ENCODE results near the gene PDE2A.

- TF ChIP-seq, protein P1, sequence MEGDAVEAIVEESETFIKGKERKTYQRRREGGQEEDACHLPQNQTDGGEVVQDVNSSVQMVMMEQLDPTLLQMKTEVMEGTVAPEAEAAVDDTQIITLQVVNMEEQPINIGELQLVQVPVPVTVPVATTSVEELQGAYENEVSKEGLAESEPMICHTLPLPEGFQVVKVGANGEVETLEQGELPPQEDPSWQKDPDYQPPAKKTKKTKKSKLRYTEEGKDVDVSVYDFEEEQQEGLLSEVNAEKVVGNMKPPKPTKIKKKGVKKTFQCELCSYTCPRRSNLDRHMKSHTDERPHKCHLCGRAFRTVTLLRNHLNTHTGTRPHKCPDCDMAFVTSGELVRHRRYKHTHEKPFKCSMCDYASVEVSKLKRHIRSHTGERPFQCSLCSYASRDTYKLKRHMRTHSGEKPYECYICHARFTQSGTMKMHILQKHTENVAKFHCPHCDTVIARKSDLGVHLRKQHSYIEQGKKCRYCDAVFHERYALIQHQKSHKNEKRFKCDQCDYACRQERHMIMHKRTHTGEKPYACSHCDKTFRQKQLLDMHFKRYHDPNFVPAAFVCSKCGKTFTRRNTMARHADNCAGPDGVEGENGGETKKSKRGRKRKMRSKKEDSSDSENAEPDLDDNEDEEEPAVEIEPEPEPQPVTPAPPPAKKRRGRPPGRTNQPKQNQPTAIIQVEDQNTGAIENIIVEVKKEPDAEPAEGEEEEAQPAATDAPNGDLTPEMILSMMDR (IDR thresholded peaks at IDR 0.05): no peak
- TF ChIP-seq EZH2 (IDR thresholded peaks at IDR 0.05; ENCODE audit: borderline replicate concordance, insufficient read depth, low read depth, low read length, poor library complexity, severe bottlenecking): no peak
These were observed 76.5 kb downstream of the PDE2A start for GRCh38 chr11:72597721-72598120.

Measured in B cell (primary cell).